ENCODE data around the gene HAUS3.

GRCh38 chr4:2261110-2261852 is 19.4 kb upstream of the HAUS3 start:
- TF ChIP-seq CTCF (IDR thresholded peaks at IDR 0.05; ENCODE audit: poor library complexity) (no peak), EZH2 (IDR thresholded peaks at IDR 0.05; ENCODE audit: borderline replicate concordance) (no peak)

All from hepatocyte (in vitro differentiated cells).